ENCODE data around the gene KRT72. TPM values are rescaled to one million over a fixed set of nuclear protein-coding genes. Genes with fewer than 3 reads are reported as not detected.

Gene KRT72
- total RNA-seq, 2 experiments from 2014 or later = not detected

DNA sequence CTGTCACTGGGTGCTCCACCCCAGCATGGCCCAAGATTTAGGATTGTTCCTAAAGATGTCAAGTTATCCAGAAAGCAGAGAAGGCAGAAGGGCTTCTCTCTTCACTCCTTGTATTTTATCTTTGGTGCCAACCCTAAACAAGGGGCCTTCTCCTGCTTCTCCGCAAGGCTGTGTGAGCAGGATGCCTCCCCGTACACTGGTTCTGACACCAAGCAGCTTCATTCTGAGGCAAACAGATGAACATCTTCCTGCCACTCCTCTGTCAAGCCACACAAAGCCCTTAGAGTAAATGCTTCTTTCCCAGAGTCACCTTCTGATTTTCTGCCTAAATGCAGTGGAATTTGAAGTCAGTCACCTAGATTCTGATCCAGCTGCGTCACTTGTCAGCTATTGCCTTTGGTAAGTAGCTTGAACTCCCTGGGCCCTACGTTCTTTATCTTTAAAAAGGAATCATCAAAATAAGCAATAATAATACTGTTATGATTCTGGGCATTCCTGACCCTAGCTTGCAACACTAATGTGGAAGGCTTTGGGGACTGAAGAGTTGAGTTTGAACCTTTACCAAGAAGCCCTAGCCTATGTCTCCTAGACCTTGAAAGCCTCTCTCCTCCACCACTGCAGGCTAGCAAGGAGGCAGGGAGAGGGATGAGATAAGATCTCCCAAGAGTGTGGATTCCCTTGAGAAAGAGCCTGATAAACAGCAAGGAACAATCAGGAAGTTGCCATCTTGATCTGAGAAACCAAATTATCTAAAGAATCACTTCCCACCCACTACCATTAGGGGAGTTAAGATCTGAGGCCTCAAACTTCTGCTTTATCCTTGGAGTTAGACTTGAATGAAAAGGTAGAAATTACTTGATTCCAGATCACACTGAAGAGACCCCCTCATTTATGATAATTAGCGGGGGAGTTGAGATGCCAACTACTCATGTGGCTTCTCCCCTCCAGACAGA, 11.4 kb upstream of the KRT72 start:
- H3K9me3 Mint-ChIP-seq = no peaks in the 10 kb centered on the region
- CTCF ChIA-PET = no interaction called here
- H3K4me1 Mint-ChIP-seq = peaks cover 24% of the 10 kb centered on the region
- peak; percentile 6 for DNase-seq
- no peak overlapping the region for H3K27ac Mint-ChIP-seq
- peaks cover 14% of the 10 kb centered on the region for H3K27me3 Mint-ChIP-seq
- H3K4me3 Mint-ChIP-seq = no peak overlapping the region
- no peaks in the 10 kb centered on the region for H3K36me3 Mint-ChIP-seq (ENCODE audit: low read depth)
- POLR2A ChIA-PET = interaction anchor here (0.7 kb wide), 1 partner anchor 485 kb away, joined by 3 read pairs; the partner anchor contains the start of gene IGFBP6

DNA sequence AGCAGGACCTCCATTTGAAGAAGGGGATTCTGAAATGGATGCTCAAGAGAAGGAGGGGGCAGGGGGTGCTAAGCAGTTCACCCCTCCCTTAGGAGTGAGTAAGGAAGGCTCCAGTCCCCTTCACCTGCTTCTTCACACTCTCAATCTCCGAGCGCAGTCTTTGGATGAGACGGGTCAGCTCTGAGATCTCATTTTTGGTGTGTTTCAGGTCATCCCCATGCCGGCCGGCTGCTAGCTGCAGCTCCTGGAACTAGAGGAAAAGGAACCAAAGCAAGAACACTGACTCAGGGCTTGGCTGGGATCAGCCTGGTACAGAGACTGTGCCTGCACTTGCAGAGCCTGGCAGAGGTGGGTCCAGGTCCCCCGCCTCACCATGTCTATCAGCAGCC, 9.8 kb upstream of the KRT72 start:
- CTCF ChIA-PET = interaction anchor here (1.0 kb wide), 1 partner anchor 25 kb away, joined by 3 read pairs; no protein-coding TSS in a partner anchor
- peaks cover 22% of the 10 kb centered on the region for H3K4me1 Mint-ChIP-seq
- POLR2A ChIA-PET = no interaction called here
- H3K27me3 Mint-ChIP-seq = peaks cover 18% of the 10 kb centered on the region
- H3K27ac Mint-ChIP-seq = no peak overlapping the region
- DNase-seq = peak; percentile 13
- no peaks in the 10 kb centered on the region for H3K36me3 Mint-ChIP-seq (ENCODE audit: low read depth)
- H3K9me3 Mint-ChIP-seq = no peaks in the 10 kb centered on the region
- H3K4me3 Mint-ChIP-seq = no peak overlapping the region

DNA sequence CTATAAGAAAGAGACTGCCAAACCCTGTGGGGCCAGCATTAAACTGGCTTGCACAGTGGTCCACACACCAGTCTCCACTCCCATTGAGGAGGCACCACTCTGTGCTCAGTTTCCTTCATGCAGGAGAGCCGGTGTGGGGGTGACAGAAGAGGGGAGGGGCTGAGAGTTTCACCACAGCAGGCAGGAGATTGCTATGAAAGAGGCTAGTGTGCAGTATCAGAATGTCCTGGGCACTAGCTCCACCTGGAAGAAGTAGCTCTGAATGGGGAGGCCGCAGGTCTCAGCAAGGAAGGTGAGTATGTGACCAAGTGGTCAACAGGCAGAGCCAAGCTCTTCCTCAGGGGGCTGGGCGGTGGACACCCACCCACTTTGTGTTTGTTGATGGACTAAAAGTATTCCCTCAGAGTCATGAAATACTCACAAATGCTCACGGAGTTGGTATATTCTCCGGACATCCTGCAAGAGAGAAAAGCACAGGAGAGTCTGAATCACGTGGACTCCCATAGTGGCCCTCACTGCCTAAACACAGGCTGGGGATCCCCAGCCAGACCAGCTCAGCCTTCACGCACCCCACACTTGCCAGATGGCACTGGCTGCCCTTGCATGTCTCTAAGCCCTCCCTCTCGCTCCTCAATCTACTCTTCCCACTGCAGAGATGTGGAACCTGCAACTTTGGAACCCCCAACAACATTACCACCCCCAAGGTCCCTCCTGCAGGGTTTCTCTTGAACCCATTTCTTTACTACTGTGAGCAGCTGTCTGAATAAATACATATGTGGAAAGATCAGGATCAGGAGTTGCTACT, 7.8 kb upstream of the KRT72 start:
- H3K27me3 Mint-ChIP-seq = peaks cover 25% of the 10 kb centered on the region
- POLR2A ChIA-PET = no interaction called here
- peak; percentile 12 for DNase-seq
- H3K27ac Mint-ChIP-seq = no peak overlapping the region
- H3K4me3 Mint-ChIP-seq = no peak overlapping the region
- H3K9me3 Mint-ChIP-seq = no peaks in the 10 kb centered on the region
- H3K36me3 Mint-ChIP-seq (ENCODE audit: low read depth) = no peaks in the 10 kb centered on the region
- CTCF ChIA-PET = interaction anchor here (0.8 kb wide), 1 partner anchor 261 kb away, joined by 4 read pairs; no protein-coding TSS in a partner anchor
- peaks cover 18% of the 10 kb centered on the region for H3K4me1 Mint-ChIP-seq

DNA sequence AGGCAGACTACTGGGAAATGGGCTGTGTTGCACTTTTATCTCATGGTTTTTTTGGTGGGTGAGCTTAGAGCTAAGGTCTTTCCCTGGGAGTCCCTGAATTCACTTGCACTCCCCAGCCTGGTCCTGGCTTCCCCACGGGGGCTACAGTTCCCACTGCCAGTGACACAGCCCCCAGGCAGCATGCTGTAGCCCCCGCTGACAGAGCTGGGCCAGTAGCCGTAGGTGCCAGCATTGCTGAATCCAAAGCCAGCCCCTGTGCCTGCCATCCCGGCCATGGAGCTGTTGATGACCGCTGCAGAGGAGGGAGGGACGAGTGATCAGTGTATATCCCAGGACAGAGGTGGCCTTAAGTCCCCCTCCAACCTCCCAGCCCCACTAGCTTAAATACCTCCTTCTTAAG, 6.9 kb upstream of the KRT72 start:
- Mint-ChIP-seq H3K9me3 (no peaks in the 10 kb centered on the region), H3K27me3 (peaks cover 25% of the 10 kb centered on the region), H3K4me1 (peaks cover 18% of the 10 kb centered on the region), H3K36me3 (ENCODE audit: low read depth) (no peaks in the 10 kb centered on the region), H3K27ac (no peak overlapping the region), H3K4me3 (no peak overlapping the region)
- CTCF ChIA-PET = interaction anchor here (0.8 kb wide), 1 partner anchor 262 kb away, joined by 4 read pairs; no protein-coding TSS in a partner anchor
- no peak for DNase-seq
- POLR2A ChIA-PET = no interaction called here

DNA sequence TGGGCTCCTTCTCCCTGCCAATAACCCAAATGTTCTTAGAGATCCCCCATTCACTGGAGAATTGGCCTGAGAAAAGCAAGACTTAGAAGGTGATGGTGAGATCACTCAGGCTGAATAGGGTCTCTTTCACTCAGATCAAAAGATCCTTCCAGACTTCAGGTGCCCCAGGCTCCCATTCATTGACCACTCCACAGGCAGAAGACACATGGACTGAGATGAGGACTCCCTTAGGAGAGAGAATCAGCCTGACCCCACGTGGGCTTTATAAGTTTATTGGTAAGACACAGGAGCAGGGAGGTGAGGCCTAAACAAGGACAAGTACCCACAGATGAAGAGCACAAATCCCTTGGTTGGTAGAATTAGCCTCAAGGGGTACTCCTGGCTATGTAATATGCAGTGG, 6.1 kb upstream of the KRT72 start:
- peak; percentile 7 for DNase-seq
- H3K27me3 Mint-ChIP-seq = peaks cover 29% of the 10 kb centered on the region
- no peaks in the 10 kb centered on the region for H3K9me3 Mint-ChIP-seq
- POLR2A ChIA-PET = no interaction called here
- no peak overlapping the region for H3K4me3 Mint-ChIP-seq
- no peak overlapping the region for H3K27ac Mint-ChIP-seq
- CTCF ChIA-PET = no interaction called here
- H3K36me3 Mint-ChIP-seq (ENCODE audit: low read depth) = no peaks in the 10 kb centered on the region
- peaks cover 18% of the 10 kb centered on the region for H3K4me1 Mint-ChIP-seq

DNA sequence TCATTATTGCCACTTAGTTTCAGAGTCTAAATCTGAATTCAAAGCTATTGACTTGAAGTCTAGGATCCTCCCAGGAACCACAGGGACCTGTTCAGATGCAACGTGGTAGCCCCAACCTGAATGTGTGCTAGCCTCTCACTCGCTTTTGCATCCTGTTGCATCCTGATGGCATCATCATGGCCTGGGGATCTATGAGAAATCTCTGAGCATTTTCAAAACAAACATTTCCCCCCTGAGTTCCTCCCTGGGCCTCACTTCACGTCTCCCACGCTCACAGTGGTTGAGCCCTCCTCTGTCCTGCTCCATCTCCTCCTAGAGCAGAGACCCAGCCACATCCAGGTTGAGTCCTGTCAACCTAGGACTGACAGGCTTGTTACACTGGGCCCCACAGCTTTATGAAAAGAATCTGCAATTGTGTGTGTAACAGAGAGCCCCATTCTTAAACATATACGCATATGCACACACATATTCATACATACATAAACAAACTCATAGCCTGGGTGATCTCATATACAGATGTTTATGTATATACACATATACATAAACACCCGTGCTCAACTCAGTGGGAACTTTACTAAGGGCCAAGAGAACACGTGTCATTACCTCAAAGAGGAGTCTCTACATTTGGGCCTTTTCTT, 5.4 kb upstream of the KRT72 start:
- no peaks in the 10 kb centered on the region for H3K36me3 Mint-ChIP-seq (ENCODE audit: low read depth)
- H3K4me1 Mint-ChIP-seq = peaks cover 18% of the 10 kb centered on the region
- no peak overlapping the region for H3K27ac Mint-ChIP-seq
- POLR2A ChIA-PET = no interaction called here
- no peak for DNase-seq
- peaks cover 27% of the 10 kb centered on the region for H3K27me3 Mint-ChIP-seq
- H3K9me3 Mint-ChIP-seq = no peaks in the 10 kb centered on the region
- H3K4me3 Mint-ChIP-seq = no peak overlapping the region
- CTCF ChIA-PET = no interaction called here

DNA sequence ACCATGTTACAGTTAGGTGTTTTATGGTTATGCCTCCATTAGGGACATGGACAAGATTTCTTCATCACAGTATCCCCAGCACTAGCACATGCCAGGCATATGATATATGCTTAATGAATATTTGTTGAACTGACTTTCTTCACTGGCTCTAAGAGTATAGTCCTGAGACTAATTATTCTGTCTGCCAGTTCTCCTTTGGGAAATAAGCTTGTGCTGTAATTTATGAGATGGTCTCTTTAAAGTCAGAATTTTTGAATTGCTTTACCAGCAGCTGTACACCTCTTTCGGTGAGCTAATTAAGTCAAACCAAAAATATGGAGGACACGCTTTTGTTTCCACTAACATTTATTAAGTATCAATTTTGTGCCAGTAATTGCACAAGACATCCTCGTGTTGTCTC, 4.8 kb upstream of the KRT72 start:
- peaks cover 26% of the 10 kb centered on the region for H3K27me3 Mint-ChIP-seq
- H3K4me3 Mint-ChIP-seq = no peak overlapping the region
- ChIA-PET CTCF (no interaction called here), POLR2A (no interaction called here)
- no peak for DNase-seq
- no peaks in the 10 kb centered on the region for H3K9me3 Mint-ChIP-seq
- H3K36me3 Mint-ChIP-seq (ENCODE audit: low read depth) = no peaks in the 10 kb centered on the region
- peaks cover 13% of the 10 kb centered on the region for H3K4me1 Mint-ChIP-seq
- no peak overlapping the region for H3K27ac Mint-ChIP-seq

DNA sequence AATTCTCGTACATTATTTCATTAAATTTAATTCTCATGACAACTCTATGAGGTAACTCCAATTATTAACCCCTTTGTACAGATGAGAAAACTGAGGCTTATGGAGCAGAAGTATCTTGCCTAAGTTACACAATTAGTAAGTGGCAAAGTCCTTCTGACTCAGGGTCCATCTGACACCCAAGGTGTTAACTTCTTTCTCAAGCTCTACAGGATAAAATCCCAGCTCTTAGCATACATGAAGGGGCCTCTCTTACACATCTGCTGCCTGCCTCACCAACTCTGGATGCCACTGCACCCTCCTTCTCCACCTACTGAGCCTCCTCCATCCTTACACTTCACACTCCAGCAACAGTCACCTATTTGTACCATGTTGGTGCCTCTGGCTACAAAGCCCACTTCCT, 4.3 kb upstream of the KRT72 start:
- ChIA-PET POLR2A (no interaction called here), CTCF (no interaction called here)
- H3K36me3 Mint-ChIP-seq (ENCODE audit: low read depth) = no peaks in the 10 kb centered on the region
- peaks cover 11% of the 10 kb centered on the region for H3K4me1 Mint-ChIP-seq
- no peaks in the 10 kb centered on the region for H3K9me3 Mint-ChIP-seq
- no peak overlapping the region for H3K4me3 Mint-ChIP-seq
- H3K27ac Mint-ChIP-seq = no peak overlapping the region
- no peak for DNase-seq
- H3K27me3 Mint-ChIP-seq = peaks cover 26% of the 10 kb centered on the region

DNA sequence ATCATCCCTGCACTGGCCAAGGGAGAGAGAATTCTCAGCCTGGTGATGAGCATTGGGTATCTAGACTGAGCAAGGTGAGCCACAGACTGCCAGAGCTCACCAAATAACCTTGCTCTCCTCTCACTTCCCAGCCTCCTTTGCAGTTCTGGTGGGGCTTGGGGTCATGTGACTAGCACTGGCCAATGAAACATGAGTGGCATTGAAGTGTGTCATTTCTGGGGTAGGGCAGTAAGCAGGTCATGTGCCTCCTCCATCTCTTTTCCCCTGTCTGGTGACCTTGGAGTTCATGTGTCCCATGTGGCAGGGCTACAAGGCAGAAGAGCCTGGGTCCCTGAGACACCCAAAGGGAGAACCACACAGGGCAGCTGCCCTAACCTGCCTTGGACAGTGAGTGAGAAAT, 3.6 kb upstream of the KRT72 start:
- Mint-ChIP-seq H3K36me3 (ENCODE audit: low read depth) (no peaks in the 10 kb centered on the region), H3K4me1 (peaks cover 5% of the 10 kb centered on the region), H3K4me3 (no peak overlapping the region), H3K27ac (no peak overlapping the region), H3K27me3 (peaks cover 29% of the 10 kb centered on the region), H3K9me3 (no peaks in the 10 kb centered on the region)
- ChIA-PET POLR2A (no interaction called here), CTCF (no interaction called here)
- peak; percentile 10 for DNase-seq

DNA sequence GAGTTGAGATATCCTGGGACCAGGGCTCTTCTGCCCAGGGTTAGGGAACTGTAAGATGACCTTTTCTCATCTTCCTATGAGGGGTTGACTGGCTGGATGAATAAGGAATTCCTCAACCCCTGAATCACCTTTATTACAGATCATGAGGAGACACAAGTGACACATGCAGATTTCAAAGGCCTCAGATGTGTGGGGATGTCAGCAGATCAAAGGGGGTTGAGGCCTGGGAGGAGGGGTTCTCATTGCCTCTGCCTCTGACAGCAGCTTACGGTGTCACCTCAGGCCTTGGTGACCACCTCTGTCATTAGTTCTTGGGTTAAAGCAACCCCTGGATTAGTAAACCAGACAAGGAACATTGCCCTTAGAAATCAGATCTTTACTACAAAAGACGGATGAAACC, 2.1 kb upstream of the KRT72 start:
- Mint-ChIP-seq H3K4me1 (peaks cover 4% of the 10 kb centered on the region), H3K27me3 (peaks cover 35% of the 10 kb centered on the region), H3K36me3 (ENCODE audit: low read depth) (no peaks in the 10 kb centered on the region), H3K4me3 (no peak overlapping the region), H3K9me3 (no peaks in the 10 kb centered on the region), H3K27ac (no peak overlapping the region)
- ChIA-PET POLR2A (no interaction called here), CTCF (no interaction called here)
- no peak for DNase-seq

DNA sequence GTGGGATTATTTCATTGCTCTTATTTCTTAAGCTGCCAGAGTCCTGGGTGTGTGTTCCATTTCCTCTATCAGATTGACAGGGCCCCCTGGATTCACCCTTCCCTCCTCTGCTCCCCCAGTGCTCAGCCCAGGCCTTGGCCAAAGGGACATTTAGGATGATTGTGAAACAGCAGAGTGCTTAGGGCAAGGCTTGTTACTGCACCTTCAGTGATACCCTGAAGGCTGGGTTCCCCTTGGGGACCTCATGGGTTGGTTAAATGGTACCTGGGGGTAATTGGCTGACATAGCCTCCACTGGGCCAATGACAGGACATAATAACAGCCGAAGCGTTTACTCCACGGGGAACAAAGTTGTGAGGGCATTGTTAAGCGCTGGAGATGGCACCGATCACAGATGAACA, 1.3 kb upstream of the KRT72 start:
- Mint-ChIP-seq H3K4me1 (peaks cover 4% of the 10 kb centered on the region), H3K4me3 (no peak overlapping the region), H3K9me3 (no peaks in the 10 kb centered on the region), H3K27me3 (peaks cover 38% of the 10 kb centered on the region), H3K36me3 (ENCODE audit: low read depth) (no peaks in the 10 kb centered on the region), H3K27ac (no peak overlapping the region)
- peak; percentile 2 for DNase-seq
- ChIA-PET POLR2A (no interaction called here), CTCF (no interaction called here)

DNA sequence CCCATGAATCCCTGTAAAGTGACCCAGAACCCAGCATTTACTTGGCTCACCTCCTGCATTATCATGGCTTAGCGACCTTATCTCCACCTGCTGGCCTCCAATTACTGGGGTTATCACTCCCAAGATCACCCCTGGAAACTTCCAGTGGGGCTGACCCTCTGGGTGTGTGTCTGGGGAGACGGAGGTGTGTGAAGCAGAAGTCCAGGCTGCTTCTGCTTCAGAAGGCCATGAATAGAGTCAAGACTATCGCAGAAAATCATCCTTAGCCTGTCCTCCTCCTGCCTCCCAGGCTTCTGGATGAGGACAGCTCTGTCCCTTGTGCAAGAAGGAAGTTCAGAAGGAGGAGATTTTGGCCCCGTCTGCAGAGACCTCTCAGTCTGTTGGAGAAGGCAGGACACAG, 408 bp upstream of the KRT72 start:
- Mint-ChIP-seq H3K4me3 (no peak overlapping the region), H3K9me3 (no peaks in the 10 kb centered on the region), H3K27ac (no peak overlapping the region), H3K4me1 (peaks cover 4% of the 10 kb centered on the region), H3K36me3 (ENCODE audit: low read depth) (no peaks in the 10 kb centered on the region), H3K27me3 (peaks cover 39% of the 10 kb centered on the region)
- ChIA-PET POLR2A (no interaction called here), CTCF (no interaction called here)
- DNase-seq = no peak

DNA sequence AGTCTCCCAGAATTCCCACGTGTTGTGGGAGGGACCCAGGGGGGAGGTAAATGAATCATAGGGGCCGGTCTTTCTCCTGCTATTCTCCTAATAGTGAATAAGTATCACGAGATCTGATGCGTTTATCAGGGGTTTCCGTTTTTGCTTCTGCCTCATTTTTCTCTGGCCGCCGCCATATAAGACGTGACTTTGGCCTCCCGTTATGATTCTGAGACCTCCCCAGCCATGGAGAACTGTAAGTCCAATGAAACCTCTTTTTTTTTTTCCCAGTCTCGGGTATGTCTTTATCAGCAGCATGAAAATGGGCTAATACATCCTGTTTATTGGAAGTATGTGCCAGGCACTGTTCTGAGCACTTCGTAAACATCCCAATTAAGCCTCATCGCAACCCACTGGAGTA, 788 bp downstream of the KRT72 start:
- Mint-ChIP-seq H3K4me1 (peaks cover 4% of the 10 kb centered on the region), H3K27ac (no peak overlapping the region), H3K4me3 (no peak overlapping the region), H3K9me3 (no peaks in the 10 kb centered on the region), H3K27me3 (peaks cover 39% of the 10 kb centered on the region), H3K36me3 (ENCODE audit: low read depth) (no peaks in the 10 kb centered on the region)
- CTCF ChIA-PET = no interaction called here
- POLR2A ChIA-PET = no interaction called here
- no peak for DNase-seq
